Loucy (cell line): Measurements from ENCODE around the gene TNK1.
"Not testable (repeated sequence)": the region's sequence is repeated elsewhere in the genome, so short reads cannot be mapped to it uniquely, and the experiment has no call there.

Experiments used
- H2AFZ ChIP-seq: fragments of 200-600 bp; sonication (generic); 2 replicates; pipeline ENCODE4 v1.6.0; 2016; ENCODE audit warnings: antibody characterized with exemption, mild to moderate bottlenecking, low read length, moderate library complexity
- H3F3A ChIP-seq: fragments of 200-600 bp; 2 replicates; pipeline ENCODE4 v1.6.0; 2016; ENCODE audit warnings: antibody characterized with exemption, low read depth, mild to moderate bottlenecking
- H3K27me3 ChIP-seq: fragments of 200-600 bp; sonication (generic); 2 replicates; pipeline ENCODE4 v1.6.1; 2014; ENCODE audit warnings: low read length, mild to moderate bottlenecking; ENCODE audit not compliant: insufficient read depth, poor library complexity, severe bottlenecking
- H3K36me3 ChIP-seq: fragments of 200-600 bp; sonication (generic); 2 replicates; pipeline ENCODE4 v1.6.1; 2016; ENCODE audit warnings: low read length; ENCODE audit not compliant: insufficient read depth
- H3K4me1 ChIP-seq: fragments of 200-600 bp; sonication (generic); 2 replicates; pipeline ENCODE4 v1.5.1; 2014; ENCODE audit warnings: low read length, mild to moderate bottlenecking; ENCODE audit not compliant: insufficient read depth, poor library complexity, severe bottlenecking
- H3K4me2 ChIP-seq: fragments of 200-600 bp; sonication (generic); 2 replicates; pipeline ENCODE4 v1.6.0; 2014; ENCODE audit warnings: antibody characterized with exemption, low read length, low read depth, mild to moderate bottlenecking; ENCODE audit not compliant: poor library complexity, severe bottlenecking
- H3K4me3 ChIP-seq: fragments of 200-600 bp; sonication (generic); 2 replicates; pipeline ENCODE4 v1.5.1; 2014; ENCODE audit warnings: low read length, mild to moderate bottlenecking, mixed read lengths; ENCODE audit not compliant: poor library complexity, severe bottlenecking
- H3K79me2 ChIP-seq: fragments of 200-600 bp; sonication (generic); 2 replicates; pipeline ENCODE4 v1.6.1; 2014; ENCODE audit warnings: low read length; ENCODE audit not compliant: insufficient read depth
- H3K9ac ChIP-seq: fragments of 200-600 bp; sonication (generic); 2 replicates; pipeline ENCODE4 v1.6.0; 2014; ENCODE audit warnings: mild to moderate bottlenecking, low read depth, low read length, moderate library complexity; ENCODE audit not compliant: poor library complexity, severe bottlenecking
- H3K9me2 ChIP-seq: fragments of 200-600 bp; sonication (generic); replicated peaks from 2 replicates; pipeline ENCODE4 v1.6.1; 2016; ENCODE audit warnings: low read depth, low read length, mixed read lengths
- H3K9me3 ChIP-seq: fragments of 200-600 bp; sonication (generic); 2 replicates; pipeline ENCODE4 v1.6.1; 2014; ENCODE audit warnings: mild to moderate bottlenecking, antibody characterized with exemption, low read length, low read depth; ENCODE audit not compliant: insufficient read depth
- H4K20me1 ChIP-seq: fragments of 200-600 bp; sonication (generic); 2 replicates; pipeline ENCODE4 v1.6.0; 2014; ENCODE audit warnings: antibody characterized with exemption, low read length, mild to moderate bottlenecking; ENCODE audit not compliant: insufficient read depth, poor library complexity, severe bottlenecking
- EZH2phosphoT487 ChIP-seq: fragments of 200-600 bp; IDR thresholded peaks from 2 replicates; pipeline ENCODE4 v1.6.1; 2018; ENCODE audit warnings: antibody characterized with exemption, mild to moderate bottlenecking, moderate library complexity, borderline replicate concordance
- TF ChIP-seq, protein P1 (sequence below): fragments of 200-600 bp; sonication (generic); conservative IDR thresholded peaks from 2 replicates; pipeline ENCODE4 v1.5.1; 2014; ENCODE audit warnings: mild to moderate bottlenecking, antibody characterized with exemption, low read length

The TNK1 gene

DNA sequence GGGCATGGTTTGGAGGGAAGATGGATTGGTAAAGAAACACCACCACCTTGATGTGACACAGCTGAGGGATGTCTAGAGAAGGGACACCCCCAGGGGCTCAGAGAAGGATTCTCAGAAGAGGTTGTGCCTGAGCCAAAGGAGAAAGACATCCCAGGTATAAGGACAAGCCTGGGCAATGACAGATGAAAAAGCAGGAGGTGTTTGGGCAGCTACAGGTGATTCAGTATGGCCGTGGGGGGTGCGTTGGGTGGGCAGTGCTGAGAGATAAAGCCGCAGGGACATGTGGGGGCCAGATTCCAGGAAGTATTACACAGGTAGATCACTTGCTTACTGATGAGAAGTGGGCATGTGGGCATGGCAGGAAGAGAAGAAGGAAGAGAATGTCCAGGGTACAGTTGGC, 19.0 kb upstream of the TNK1 start:
- no peak overlapping the region for H2AFZ ChIP-seq
- no peaks in the 10 kb centered on the region for H3K36me3 ChIP-seq
- no peaks in the 10 kb centered on the region for H3K9me3 ChIP-seq
- TF ChIP-seq, protein P1, sequence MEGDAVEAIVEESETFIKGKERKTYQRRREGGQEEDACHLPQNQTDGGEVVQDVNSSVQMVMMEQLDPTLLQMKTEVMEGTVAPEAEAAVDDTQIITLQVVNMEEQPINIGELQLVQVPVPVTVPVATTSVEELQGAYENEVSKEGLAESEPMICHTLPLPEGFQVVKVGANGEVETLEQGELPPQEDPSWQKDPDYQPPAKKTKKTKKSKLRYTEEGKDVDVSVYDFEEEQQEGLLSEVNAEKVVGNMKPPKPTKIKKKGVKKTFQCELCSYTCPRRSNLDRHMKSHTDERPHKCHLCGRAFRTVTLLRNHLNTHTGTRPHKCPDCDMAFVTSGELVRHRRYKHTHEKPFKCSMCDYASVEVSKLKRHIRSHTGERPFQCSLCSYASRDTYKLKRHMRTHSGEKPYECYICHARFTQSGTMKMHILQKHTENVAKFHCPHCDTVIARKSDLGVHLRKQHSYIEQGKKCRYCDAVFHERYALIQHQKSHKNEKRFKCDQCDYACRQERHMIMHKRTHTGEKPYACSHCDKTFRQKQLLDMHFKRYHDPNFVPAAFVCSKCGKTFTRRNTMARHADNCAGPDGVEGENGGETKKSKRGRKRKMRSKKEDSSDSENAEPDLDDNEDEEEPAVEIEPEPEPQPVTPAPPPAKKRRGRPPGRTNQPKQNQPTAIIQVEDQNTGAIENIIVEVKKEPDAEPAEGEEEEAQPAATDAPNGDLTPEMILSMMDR = no peak
- no peak for TF ChIP-seq EZH2phosphoT487
- no peak overlapping the region for H3K4me2 ChIP-seq
- H3K4me1 ChIP-seq = no peaks in the 10 kb centered on the region
- H3F3A ChIP-seq = no peaks in the 10 kb centered on the region
- no peaks in the 10 kb centered on the region for H3K9me2 ChIP-seq
- H4K20me1 ChIP-seq = no peaks in the 10 kb centered on the region
- H3K27me3 ChIP-seq = no peaks in the 10 kb centered on the region
- no peaks in the 10 kb centered on the region for H3K79me2 ChIP-seq
- H3K9ac ChIP-seq = no peak overlapping the region
- H3K4me3 ChIP-seq = no peak overlapping the region

GRCh38 chr17:7363311-7363710, 17.6 kb upstream of the TNK1 start:
- Histone ChIP-seq H4K20me1 (no peaks in the 10 kb centered on the region), H3K27me3 (no peaks in the 10 kb centered on the region), H3K4me3 (no peak overlapping the region), H3K36me3 (no peaks in the 10 kb centered on the region), H3K79me2 (no peaks in the 10 kb centered on the region), H3K4me2 (no peak overlapping the region), H3K9ac (no peak overlapping the region), H3F3A (no peaks in the 10 kb centered on the region), H3K9me2 (no peaks in the 10 kb centered on the region), H2AFZ (no peak overlapping the region), H3K9me3 (no peaks in the 10 kb centered on the region), H3K4me1 (no peaks in the 10 kb centered on the region)
- TF ChIP-seq, protein P1 = no peak
- TF ChIP-seq EZH2phosphoT487 = no peak

DNA sequence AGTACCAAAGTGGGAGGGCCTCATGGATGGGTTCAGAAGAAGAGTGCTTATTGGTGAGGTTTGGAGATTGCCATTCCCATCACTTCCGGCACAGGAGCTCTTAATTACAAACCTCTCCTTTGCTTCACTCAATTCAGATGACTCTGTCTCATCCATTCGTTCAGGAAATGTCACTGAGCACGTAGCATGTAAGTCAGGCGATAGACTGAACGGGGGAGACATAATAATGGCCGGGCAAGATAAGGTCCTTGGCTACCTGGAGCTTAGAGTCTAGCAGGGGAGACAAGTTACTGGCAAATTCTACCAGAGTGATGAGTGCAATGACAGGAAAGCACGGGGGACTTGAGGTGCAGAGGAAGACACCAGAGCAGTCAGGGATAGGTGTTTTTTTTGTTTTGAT, 14.9 kb upstream of the TNK1 start:
- not testable (repeated sequence) for H3K9me3 ChIP-seq, H3K79me2 ChIP-seq, H3K9ac ChIP-seq, H2AFZ ChIP-seq, H3K4me1 ChIP-seq, H3K4me3 ChIP-seq, H3K36me3 ChIP-seq, H3K27me3 ChIP-seq, H3K4me2 ChIP-seq, H3F3A ChIP-seq, H4K20me1 ChIP-seq, H3K9me2 ChIP-seq

DNA sequence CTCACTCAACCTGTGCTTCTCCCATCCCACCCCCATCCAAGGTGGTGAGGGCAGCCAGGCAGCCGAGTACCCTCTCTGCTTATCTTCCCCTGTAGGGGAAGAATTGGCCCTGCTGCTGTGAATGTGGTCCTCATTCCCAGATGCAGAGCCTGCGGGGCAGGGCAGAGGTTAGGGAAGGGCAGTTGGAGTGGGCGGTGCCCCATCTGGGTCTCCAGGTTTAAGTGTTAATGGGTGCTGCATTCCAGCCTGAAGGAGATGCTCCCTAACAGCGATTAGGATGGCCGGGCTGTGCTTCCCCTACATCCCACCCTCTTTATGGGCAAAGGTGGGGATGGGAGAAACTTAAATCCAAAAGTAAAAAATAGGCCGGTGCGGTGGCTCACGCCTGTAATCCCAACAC, 13.8 kb upstream of the TNK1 start:
- Histone ChIP-seq H3K9me2 (no peaks in the 10 kb centered on the region), H3K27me3 (no peaks in the 10 kb centered on the region), H4K20me1 (no peaks in the 10 kb centered on the region), H3K9ac (no peak overlapping the region), H3K4me3 (no peak overlapping the region), H3K36me3 (no peaks in the 10 kb centered on the region), H3K4me2 (no peak overlapping the region), H2AFZ (no peak overlapping the region), H3K4me1 (no peaks in the 10 kb centered on the region), H3K79me2 (no peaks in the 10 kb centered on the region), H3K9me3 (no peaks in the 10 kb centered on the region), H3F3A (no peaks in the 10 kb centered on the region)
- TF ChIP-seq EZH2phosphoT487 = no peak
- TF ChIP-seq, protein P1 = no peak
